ENCODE measurements around the gene MAP3K2. TPM values are rescaled to one million over a fixed set of nuclear protein-coding genes. Genes with fewer than 3 reads are reported as not detected.

Gene MAP3K2
- total RNA-seq, 1 experiment from 2014 or later: 54.8 TPM

- BruUV-seq (replicated peaks): no TSS peak
- H3K4me3 ChIP-seq (ENCODE audit: low read depth, low read length, poor library complexity, severe bottlenecking): no peak overlapping the region
- H3K27ac ChIP-seq (ENCODE audit: low read depth, low read length, poor library complexity, severe bottlenecking): no peak overlapping the region
- intact Hi-C loops (cut with micrococcal nuclease; ENCODE audit: unreplicated experiment): no loop called here
- no peaks in the 10 kb centered on the region for H3K36me3 ChIP-seq (ENCODE audit: insufficient read depth, low read length, poor library complexity, severe bottlenecking)
- no peaks in the 10 kb centered on the region for H3K4me1 ChIP-seq (ENCODE audit: insufficient read depth, low read length, poor library complexity, severe bottlenecking)
- H3K9me3 ChIP-seq (ENCODE audit: low read depth, low read length, poor library complexity, severe bottlenecking): no peaks in the 10 kb centered on the region
- no peaks in the 10 kb centered on the region for H3K27me3 ChIP-seq (replicated peaks; ENCODE audit: insufficient read depth, low read depth, low read length, poor library complexity)
- ChIA-PET CTCF (no interaction called here), POLR2A (ENCODE audit: low non-redundant PET) (no interaction called here)
- no peak for DNase-seq (ENCODE audit: low spot score)
- TF ChIP-seq EZH2 (IDR thresholded peaks at IDR 0.05; ENCODE audit: borderline replicate concordance, low read depth, low read length, poor library complexity, severe bottlenecking) (no peak), CTCF (conservative IDR thresholded peaks at IDR 0.05; ENCODE audit: low read depth, low read length) (no peak)
These were observed 27.5 kb downstream of the MAP3K2 start for GRCh38 chr2:127360242-127360641.

- no TSS peak for BruUV-seq (replicated peaks)
- intact Hi-C loops (cut with micrococcal nuclease; ENCODE audit: unreplicated experiment): no loop called here
- Histone ChIP-seq H3K4me1 (ENCODE audit: insufficient read depth, low read length, poor library complexity, severe bottlenecking) (no peaks in the 10 kb centered on the region), H3K27me3 (replicated peaks; ENCODE audit: insufficient read depth, low read depth, low read length, poor library complexity) (no peaks in the 10 kb centered on the region), H3K27ac (ENCODE audit: low read depth, low read length, poor library complexity, severe bottlenecking) (no peak overlapping the region), H3K4me3 (ENCODE audit: low read depth, low read length, poor library complexity, severe bottlenecking) (no peak overlapping the region), H3K36me3 (ENCODE audit: insufficient read depth, low read length, poor library complexity, severe bottlenecking) (no peaks in the 10 kb centered on the region), H3K9me3 (ENCODE audit: low read depth, low read length, poor library complexity, severe bottlenecking) (no peaks in the 10 kb centered on the region)
- no peak for TF ChIP-seq EZH2 (IDR thresholded peaks at IDR 0.05; ENCODE audit: borderline replicate concordance, low read depth, low read length, poor library complexity, severe bottlenecking)
- no peak for TF ChIP-seq CTCF (conservative IDR thresholded peaks at IDR 0.05; ENCODE audit: low read depth, low read length)
- DNase-seq (ENCODE audit: low spot score): no peak
- ChIA-PET CTCF (no interaction called here), POLR2A (ENCODE audit: low non-redundant PET) (no interaction called here)
These were observed 28.3 kb downstream of the MAP3K2 start for GRCh38 chr2:127359520-127359919.

- Histone ChIP-seq H3K4me1 (ENCODE audit: insufficient read depth, low read length, poor library complexity, severe bottlenecking) (no peaks in the 10 kb centered on the region), H3K27me3 (replicated peaks; ENCODE audit: insufficient read depth, low read depth, low read length, poor library complexity) (no peaks in the 10 kb centered on the region), H3K4me3 (ENCODE audit: low read depth, low read length, poor library complexity, severe bottlenecking) (no peak overlapping the region), H3K36me3 (ENCODE audit: insufficient read depth, low read length, poor library complexity, severe bottlenecking) (no peaks in the 10 kb centered on the region), H3K9me3 (ENCODE audit: low read depth, low read length, poor library complexity, severe bottlenecking) (no peaks in the 10 kb centered on the region), H3K27ac (ENCODE audit: low read depth, low read length, poor library complexity, severe bottlenecking) (no peak overlapping the region)
- intact Hi-C loops (cut with micrococcal nuclease; ENCODE audit: unreplicated experiment): no loop called here
- no TSS peak for BruUV-seq (replicated peaks)
- CTCF ChIA-PET: no interaction called here
- POLR2A ChIA-PET (ENCODE audit: low non-redundant PET): no interaction called here
- TF ChIP-seq CTCF (conservative IDR thresholded peaks at IDR 0.05; ENCODE audit: low read depth, low read length) (no peak), EZH2 (IDR thresholded peaks at IDR 0.05; ENCODE audit: borderline replicate concordance, low read depth, low read length, poor library complexity, severe bottlenecking) (no peak)
- DNase-seq (ENCODE audit: low spot score): no peak
These were observed 28.8 kb downstream of the MAP3K2 start for GRCh38 chr2:127358971-127359370.

All from A673 (cell line).